ENCODE measurements around the gene RPL5.
A peak's percentile ranks its signal among the peaks of the same experiment; 100 is the strongest.

RPL5 gene

GRCh38 chr1:92831762-92832536 is at the start of gene RPL5 (continued):
- TF ChIP-seq ZEB2 (tag by site-specific recombination; IDR thresholded peaks at IDR 0.05) (peak; percentile 87), ZNF514 (tag by site-specific recombination; IDR thresholded peaks at IDR 0.05) (no peak), PATZ1 (tag by site-specific recombination; IDR thresholded peaks at IDR 0.05) (peak; percentile 89), ZNF335 (tag by site-specific recombination; conservative IDR thresholded peaks at IDR 0.05) (peak; percentile 92), HOXC10 (CRISPR knock-in tag; IDR thresholded peaks at IDR 0.05) (no peak), GLIS2 (tag by site-specific recombination; IDR thresholded peaks at IDR 0.05) (peak; percentile 68), ZNF768 (tag by site-specific recombination; IDR thresholded peaks at IDR 0.05) (peak; percentile 96; the same call in 1 of the 2 replicates), ZNF211 (tag by site-specific recombination; IDR thresholded peaks at IDR 0.05; ENCODE audit: low read depth) (no peak), ZNF626 (tag by site-specific recombination; IDR thresholded peaks at IDR 0.05) (no peak), ZNF184 (tag by site-specific recombination; IDR thresholded peaks at IDR 0.05) (no peak), ZBTB8A (tag by site-specific recombination; IDR thresholded peaks at IDR 0.05) (peak; percentile 97), ZNF704 (tag by site-specific recombination; IDR thresholded peaks at IDR 0.05) (no peak), ZNF624 (tag by site-specific recombination; IDR thresholded peaks at IDR 0.05) (0 out of 2 replicates have a peak, but pooled peaks have one; percentile 15), ZNF148 (tag by site-specific recombination; IDR thresholded peaks at IDR 0.05; ENCODE audit: borderline replicate concordance) (no peak), ZNF221 (tag by site-specific recombination; IDR thresholded peaks at IDR 0.05; ENCODE audit: borderline replicate concordance) (no peak), ZBTB48 (tag by site-specific recombination; IDR thresholded peaks at IDR 0.05) (peak; percentile 77; the same call in 1 of the 2 replicates), ZNF785 (tag by site-specific recombination; IDR thresholded peaks at IDR 0.05) (0 out of 2 replicates have a peak, but pooled peaks have one; percentile 83), ZIC2 (tag by site-specific recombination; IDR thresholded peaks at IDR 0.05) (peak; percentile 66), ZNF266 (tag by site-specific recombination; IDR thresholded peaks at IDR 0.05; ENCODE audit: low read depth) (no peak), ZNF341 (tag by site-specific recombination; IDR thresholded peaks at IDR 0.05; ENCODE audit: low read depth) (peak; percentile 73), ZNF114 (tag by site-specific recombination; IDR thresholded peaks at IDR 0.05) (no peak), SP2 (tag by site-specific recombination; IDR thresholded peaks at IDR 0.05) (peak; percentile 75), MEIS1 (CRISPR knock-in tag; IDR thresholded peaks at IDR 0.05; ENCODE audit: borderline replicate concordance) (no peak), ZNF549 (tag by site-specific recombination; IDR thresholded peaks at IDR 0.05) (no peak), ZNF302 (tag by site-specific recombination; IDR thresholded peaks at IDR 0.05; ENCODE audit: low read depth) (no peak), KLF10 (tag by site-specific recombination; IDR thresholded peaks at IDR 0.05) (peak; percentile 66; the same call in 1 of the 2 replicates), SETDB1 (IDR thresholded peaks at IDR 0.05; ENCODE audit: insufficient read length, low read length) (peak; percentile 65), ZNF121 (tag by site-specific recombination; IDR thresholded peaks at IDR 0.05) (peak; percentile 63), OSR2 (tag by site-specific recombination; IDR thresholded peaks at IDR 0.05) (no peak), ZNF585B (tag by site-specific recombination; IDR thresholded peaks at IDR 0.05) (no peak), ZNF112 (tag by site-specific recombination; IDR thresholded peaks at IDR 0.05) (no peak), ZNF416 (tag by site-specific recombination; IDR thresholded peaks at IDR 0.05) (no peak), REST (tag by site-specific recombination; IDR thresholded peaks at IDR 0.05) (peak; percentile 68)
